K562 (cell line): ENCODE measurements around the gene USF2. TPM values are rescaled to one million over a fixed set of nuclear protein-coding genes. Genes with fewer than 3 reads are reported as not detected.
A peak's percentile ranks its signal among the peaks of the same experiment; 100 is the strongest.

Experiments used
- ATAC-seq: fragments of 200-7000 bp; cut with Tn5 transposase; 3 replicates; pipeline ENCODE4 v1.9.1; 2020; ENCODE audit warnings: moderate library complexity
- BruUV-seq: library from RNA; stranded (reverse); fragments of 400-500 nt; replicated peaks from 2 replicates; lab custom pipeline; 2021; lab: Mats Ljungman, UMichigan
- CTCF ChIA-PET: fragments of 300-600 bp; formaldehyde crosslinking; extraction: SDS; loops from one replicate; lab custom pipeline; 2021; ENCODE audit warnings: low intra/inter-chr PET ratio; lab: Yijun Ruan, JAX
- POLR2A ChIA-PET: fragments of 300-600, 350-650 bp; sonication (Branson Sonifier 250); formaldehyde crosslinking; extraction: SDS; loops from one replicate; lab custom pipeline; 2021; ENCODE audit warnings: antibody characterized with exemption, inconsistent platforms; lab: Yijun Ruan, JAX
- DNase-seq, 4 experiments: peaks; one replicate each; pipeline versions ENCODE4 v3.0.0 to v3.0.0-alpha.2; 2011 to 2018; ENCODE audit warnings: low spot score in 3 of 4, mixed read lengths in 3 of 4; ENCODE audit errors: extremely low read depth in 1 of 4
- FAIRE-seq: peaks from 2 replicates; lab custom pipeline; 2011; peaks lifted over from hg19 to GRCh38; lab: Jason Lieb, UNC
- H2AFZ ChIP-seq: 2 replicates; pipeline ENCODE4 v1.6.0; 2011; ENCODE audit warnings: low read depth, low read length, control low read depth, inconsistent platforms
- H3K27ac ChIP-seq: fragments of 200-600 bp; 3 replicates; pipeline ENCODE4 v1.8.0; 2011; ENCODE audit warnings: low read depth, mild to moderate bottlenecking, control low read depth, inconsistent platforms, low read length, moderate library complexity, mixed read lengths; ENCODE audit errors: extremely low read depth
- H3K27me3 ChIP-seq, 2 experiments: fragments of 300-600 bp in 1 of 2; 2 replicates in 1 of 2; 3 replicates in 1 of 2; pipeline versions ENCODE4 v1.6.0 to v1.8.0; 2011; ENCODE audit warnings: inconsistent platforms in 2 of 2, low read length in 2 of 2, mild to moderate bottlenecking in 1 of 2, mixed read lengths in 1 of 2, moderate library complexity in 1 of 2; ENCODE audit not compliant: control insufficient read depth in 2 of 2, insufficient read depth in 2 of 2
- H3K36me3 ChIP-seq: fragments of 300-600 bp; 3 replicates; pipeline ENCODE4 v1.8.0; 2011; ENCODE audit warnings: mild to moderate bottlenecking, low read length, inconsistent platforms; ENCODE audit not compliant: control insufficient read depth, insufficient read depth
- H3K4me1 ChIP-seq, 2 experiments: fragments of 200-600 bp in 1 of 2; replicated peaks in 1 of 2; 2 replicates in 1 of 2; 3 replicates in 1 of 2; pipeline versions ENCODE4 v1.5.1 to v1.8.0; 2011; ENCODE audit warnings: inconsistent platforms in 2 of 2, low read length in 2 of 2, mild to moderate bottlenecking in 1 of 2, mixed read lengths in 1 of 2, moderate library complexity in 1 of 2; ENCODE audit not compliant: control insufficient read depth in 2 of 2, insufficient read depth in 2 of 2
- H3K4me2 ChIP-seq: 2 replicates; pipeline ENCODE4 v1.6.1; 2011; ENCODE audit warnings: low read length, control low read depth, inconsistent platforms, mixed read lengths; ENCODE audit not compliant: insufficient read depth
- H3K4me3 ChIP-seq: fragments of 200-600 bp; sonication (generic), shearing (Covaris generic); 2 replicates; pipeline ENCODE4 v1.5.1; 2016; ENCODE audit warnings: control low read depth, inconsistent platforms
- H3K79me2 ChIP-seq: fragments of 200-600 bp; 3 replicates; pipeline ENCODE4 v1.8.0; 2011; ENCODE audit warnings: low read length, inconsistent platforms; ENCODE audit not compliant: control insufficient read depth, insufficient read depth
- H3K9ac ChIP-seq, 2 experiments: 2 replicates each; pipeline versions ENCODE4 v1.6.0 to v1.6.1; 2011; ENCODE audit warnings: low read depth in 2 of 2, low read length in 2 of 2, control low read depth in 1 of 2, inconsistent platforms in 1 of 2, mild to moderate bottlenecking in 1 of 2, mixed read lengths in 1 of 2; ENCODE audit not compliant: insufficient read depth in 1 of 2
- H3K9me1 ChIP-seq: one replicate; pipeline ENCODE4 v1.6.0; 2011; ENCODE audit warnings: inconsistent platforms, mild to moderate bottlenecking, low read length, moderate library complexity; ENCODE audit not compliant: control insufficient read depth, insufficient read depth
- H3K9me3 ChIP-seq: replicated peaks from 2 replicates; pipeline ENCODE4 v1.5.1; 2011; ENCODE audit warnings: low read depth, low read length, inconsistent platforms; ENCODE audit not compliant: control insufficient read depth, insufficient read depth
- H4K20me1 ChIP-seq: replicated peaks from 2 replicates; pipeline ENCODE4 v1.6.1; 2011; ENCODE audit warnings: low read length, inconsistent platforms, mixed read lengths; ENCODE audit not compliant: control insufficient read depth, insufficient read depth
- BCOR ChIP-seq: fragments of 450-650 bp; IDR thresholded peaks from 2 replicates; pipeline ENCODE4 v1.6.1; 2016
- CEBPG ChIP-seq, 3 experiments: fragments of 200-800 bp in 1 of 3; sonication (Bioruptor generic) in 1 of 3; sonication (generic) in 1 of 3; formaldehyde crosslinking in 1 of 3; IDR thresholded peaks in 2 of 3; conservative IDR thresholded peaks in 1 of 3; 2 replicates each; pipeline versions ENCODE4 v1.6.1 to v1.8.0; 2016 to 2022; ENCODE audit warnings: missing compliant biosample characterization in 2 of 3, missing genetic modification characterization in 2 of 3, mild to moderate bottlenecking in 1 of 3, missing genetic modification reagents in 1 of 3
- CREB5 ChIP-seq: fragments of 250-450 bp; sonication (Bioruptor Pico); IDR thresholded peaks from 2 replicates; pipeline ENCODE4 v1.5.0; 2020; ENCODE audit warnings: mild to moderate bottlenecking
- FOXA3 ChIP-seq, 2 experiments: fragments of 450-650 bp in 1 of 2; sonication (generic) in 1 of 2; formaldehyde crosslinking; IDR thresholded peaks in 1 of 2; conservative IDR thresholded peaks in 1 of 2; 2 replicates each; pipeline versions ENCODE4 v1.4.0 to v1.8.0; 2020 to 2022; ENCODE audit warnings: mild to moderate bottlenecking in 2 of 2, missing genetic modification reagents in 1 of 2
- MAFK ChIP-seq: IDR thresholded peaks from 2 replicates; pipeline ENCODE4 v1.6.1; 2011; ENCODE audit warnings: low read length, improper control_type of control experiment
- MBD1 ChIP-seq: fragments of 250-450 bp; sonication (Bioruptor Pico); IDR thresholded peaks from 2 replicates; pipeline ENCODE4 v1.8.0; 2022; ENCODE audit warnings: inconsistent platforms
- MCM3 ChIP-seq: fragments of 450-650 bp; IDR thresholded peaks from 2 replicates; pipeline ENCODE4 v1.6.1; 2016
- SAFB2 ChIP-seq: fragments of 200-400 bp; formaldehyde crosslinking; IDR thresholded peaks from 2 replicates; pipeline ENCODE4 v1.6.1; 2018; ENCODE audit warnings: borderline replicate concordance, low read length, low read depth, moderate library complexity; ENCODE audit not compliant: severe bottlenecking
- TGIF2 ChIP-seq: sonication (generic); formaldehyde crosslinking; IDR thresholded peaks from 2 replicates; pipeline ENCODE4 v1.8.1; 2022; ENCODE audit warnings: mild to moderate bottlenecking, missing genetic modification reagents, moderate library complexity
- TSHZ1 ChIP-seq: fragments of 250-450 bp; sonication (Bioruptor Pico); IDR thresholded peaks from 2 replicates; pipeline ENCODE4 v1.4.0; 2020; ENCODE audit warnings: mild to moderate bottlenecking, moderate library complexity
- ZFP30 ChIP-seq: fragments of 250-450 bp; sonication (Bioruptor Pico); IDR thresholded peaks from 2 replicates; pipeline ENCODE4 v1.8.0; 2022; ENCODE audit warnings: moderate library complexity, mild to moderate bottlenecking, inconsistent platforms, borderline replicate concordance
- ZNF165 ChIP-seq: fragments of 250-450 bp; sonication (Bioruptor Pico); IDR thresholded peaks from 2 replicates; pipeline ENCODE4 v1.4.0; 2020; ENCODE audit warnings: borderline replicate concordance
- ZNF583 ChIP-seq: fragments of 250-450 bp; sonication (Bioruptor Pico); IDR thresholded peaks from 2 replicates; pipeline ENCODE4 v1.4.0; 2020
- ZNF584 ChIP-seq: fragments of 200-800 bp; sonication (Bioruptor generic); IDR thresholded peaks from 2 replicates; pipeline ENCODE4 v1.6.1; 2016; ENCODE audit warnings: low read depth, mild to moderate bottlenecking, missing genetic modification characterization, missing compliant biosample characterization
- WGBS: fragments of 100-300 bp; shearing (Covaris generic); methylation state at CpG from one replicate; pipeline ENCODE4 v1.1.6; 2016; ENCODE audit warnings: low coverage, mixed read lengths; ENCODE audit not compliant: insufficient coverage; ENCODE audit errors: missing lambda C conversion rate; 5-methylcytosine and 5-hydroxymethylcytosine counted together
- in situ Hi-C: fragments of 300-500 bp; cut with MboI; formaldehyde crosslinking; loops from 4 replicates; pipeline ENCODE4 v1.15.0; 2018; ENCODE audit warnings: inconsistent platforms, mixed read lengths
- intact Hi-C: fragments of 100-400 bp; cut with micrococcal nuclease; formaldehyde crosslinking; loops from 2 replicates; pipeline ENCODE4 v1.14.2; 2022
- polyA plus RNA-seq, 8 experiments: library from polyadenylated mRNA; depleted of rRNA in 4 of 8; stranded (reverse) in 5 of 8; unstranded in 3 of 8; fragments of >200 nt; fragmentation: Nextera tagmentation in 2 of 8; fragmentation: Illumina TruSeq in 1 of 8; extraction: Ambion mirVana in 2 of 8; extraction: Trizol in 1 of 8; gene quantifications; 2 replicates each; pipeline versions ENCODE4 v1.2.1 to v1.2.3, GENCODE V29; 2011 to 2014; ENCODE audit warnings: inconsistent platforms in 1 of 8, missing spikeins in 1 of 8
- total RNA-seq, 7 experiments: library from RNA; depleted of rRNA in 6 of 7; stranded (reverse); fragments of >200 nt in 6 of 7; fragmentation: Illumina TruSeq in 2 of 7; extraction: Trizol in 2 of 7; gene quantifications; 2 replicates each; pipeline versions ENCODE4 v1.2.1 to v1.2.3, GENCODE V29; 2011 to 2021; ENCODE audit warnings: low replicate concordance in 1 of 7

The USF2 gene
- total and polyA plus RNA-seq, 9 of the 15 experiments (the other 6 are each of a cell fraction or from before 2014, with no cell fraction given) = 0.27 to 93.7 (median 58.4) TPM

GRCh38 chr19:35309481-35310279, 40.9 kb downstream of the USF2 start:
- peak overlapping the region; percentile 90 for H3K27ac ChIP-seq
- peaks cover 3% of the 10 kb centered on the region for H3K9me1 ChIP-seq
- peak; percentile 80 for FAIRE-seq
- H3K4me1 ChIP-seq = peaks cover 58 to 75% of the 10 kb centered on the region in 2 experiments
- H3K9me3 ChIP-seq = no peaks in the 10 kb centered on the region
- no peaks in the 10 kb centered on the region for H3K36me3 ChIP-seq
- no peaks in the 10 kb centered on the region for H3K27me3 ChIP-seq
- in situ Hi-C loops = no loop called here
- peak overlapping the region; percentile 96 for H2AFZ ChIP-seq
- H3K9ac ChIP-seq = peak overlapping the region; percentile 79 to 90
- peaks cover 10% of the 10 kb centered on the region; the same call in 2 of the 3 replicates for H3K79me2 ChIP-seq
- H3K4me3 ChIP-seq = peak overlapping the region; percentile 4; the same call in 1 of the 2 replicates
- BruUV-seq = no TSS peak
- ChIA-PET CTCF (no interaction called here), POLR2A (interaction anchor here (0.7 to 1.1 kb wide), 4 partner anchors 10 to 155 kb away, joined by 3 to 4 read pairs (median 3); no protein-coding TSS in a partner anchor)
- H3K4me2 ChIP-seq = peak overlapping the region; percentile 65
- intact Hi-C loops = no loop called here
- ATAC-seq = peak; percentile 67
- H4K20me1 ChIP-seq = no peaks in the 10 kb centered on the region
- 18% methylated on average over 45 of the region's 47 CpGs for WGBS
- peak; percentile 75 to 90 (median 80) for DNase-seq
- no peak; the same call in 1 of the 2 replicates for TF ChIP-seq MBD1 (CRISPR knock-in tag)
- TF ChIP-seq MAFK = no peak
- no peak for TF ChIP-seq CEBPG (CRISPR knock-in tag; IDR thresholded peaks at IDR 0.05)
- TF ChIP-seq CEBPG (tag; conservative IDR thresholded peaks at IDR 0.05 in 1 of 2, IDR thresholded peaks at IDR 0.05 in 1 of 2) = no peak
- TF ChIP-seq ZNF583 (CRISPR knock-in tag) = peak; percentile 95
- TF ChIP-seq FOXA3 (CRISPR knock-in tag; conservative IDR thresholded peaks at IDR 0.05 in 1 of 2, IDR thresholded peaks at IDR 0.05 in 1 of 2) = no peak
- TF ChIP-seq MCM3 = no peak
- no peak for TF ChIP-seq BCOR
- TF ChIP-seq SAFB2 = no peak
- no peak; the same call in 1 of the 2 replicates for TF ChIP-seq TSHZ1
- TF ChIP-seq ZNF584 (CRISPR knock-in tag) = peak; percentile 87
- no peak for TF ChIP-seq TGIF2
- TF ChIP-seq ZNF165 (CRISPR knock-in tag) = no peak
- no peak for TF ChIP-seq CREB5 (CRISPR knock-in tag)
- no peak for TF ChIP-seq ZFP30 (CRISPR knock-in tag)
